B cell (primary cell): Measurements from ENCODE around the gene FAM3A. TPM values are rescaled to one million over a fixed set of nuclear protein-coding genes. Genes with fewer than 3 reads are reported as not detected.

Experiments
- ATAC-seq: fragments of 200-7000 bp; cut with Tn5 transposase; one replicate; pipeline ENCODE4 v1.10.0; 2021; ENCODE audit warnings: low read depth, mild to moderate bottlenecking, moderate number of reproducible peaks, moderate library complexity
- CTCF ChIA-PET: fragments of 350-600 bp; sonication (Branson Sonifier 250); formaldehyde crosslinking; loops from one replicate; lab custom pipeline; 2021; ENCODE audit warnings: antibody characterized with exemption, inconsistent platforms; lab: Charles Lee
- POLR2A ChIA-PET: fragments of 350-600 bp; sonication (Branson Sonifier 250); formaldehyde crosslinking; loops from one replicate; lab custom pipeline; 2021; ENCODE audit warnings: antibody characterized with exemption; lab: Charles Lee
- DNase-seq: peaks from one replicate; pipeline ENCODE4 v3.0.0; 2013
- H2AFZ ChIP-seq: 2 replicates; pipeline ENCODE4 v1.6.1; 2012; ENCODE audit warnings: mild to moderate bottlenecking, low read depth, low read length; ENCODE audit not compliant: insufficient read depth, poor library complexity, severe bottlenecking
- H3K27ac ChIP-seq, 2 donors: 1 replicate in 1 of 2; 2 replicates in 1 of 2; pipeline ENCODE4 v1.5.1; 2012 to 2013; ENCODE audit warnings: low read length in 2 of 2, mild to moderate bottlenecking in 2 of 2, moderate library complexity in 1 of 2
- H3K27me3 ChIP-seq, 4 experiments: fragments of 200-600 bp in 1 of 4; sonication (generic) in 1 of 4; replicated peaks in 1 of 4; 1 replicate in 2 of 4; 2 replicates in 2 of 4; pipeline versions ENCODE4 v1.6.1 to v1.7.0; 2013 to 2016; ENCODE audit warnings: low read length in 3 of 4, mild to moderate bottlenecking in 2 of 4, mixed read lengths in 1 of 4, moderate library complexity in 1 of 4; ENCODE audit not compliant: insufficient read depth in 4 of 4, control insufficient read depth in 3 of 4; ENCODE audit errors: control extremely low read depth in 1 of 4
- H3K36me3 ChIP-seq, 2 experiments: replicated peaks in 1 of 2; 1 replicate in 1 of 2; 2 replicates in 1 of 2; pipeline versions ENCODE4 v1.6.1 to v1.7.1; 2013; ENCODE audit warnings: low read length in 1 of 2; ENCODE audit not compliant: insufficient read depth in 2 of 2, control insufficient read depth in 1 of 2; ENCODE audit errors: control extremely low read depth in 1 of 2, extremely low read depth in 1 of 2
- H3K4me1 ChIP-seq, 2 donors: fragments of 200-600 bp in 1 of 2; sonication (generic) in 1 of 2; 1 replicate in 1 of 2; 2 replicates in 1 of 2; pipeline versions ENCODE4 v1.5.1 to v1.6.1; 2013 to 2017; ENCODE audit warnings: low read length in 2 of 2; ENCODE audit not compliant: control insufficient read depth in 2 of 2, insufficient read depth in 2 of 2
- H3K4me2 ChIP-seq: replicated peaks from 2 replicates; pipeline ENCODE3; 2012; ENCODE audit warnings: mild to moderate bottlenecking, low read depth, low read length; ENCODE audit not compliant: poor library complexity, severe bottlenecking
- H3K4me3 ChIP-seq, 5 experiments: fragments of 200-600 bp in 1 of 5; sonication (generic) in 1 of 5; 1 replicate in 3 of 5; 2 replicates in 2 of 5; pipeline versions ENCODE4 v1.5.1 to v1.7.0; 2011 to 2016; ENCODE audit warnings: low read length in 4 of 5, mild to moderate bottlenecking in 4 of 5, low read depth in 2 of 5, control low read depth in 1 of 5, moderate library complexity in 1 of 5; ENCODE audit not compliant: insufficient read depth in 1 of 5; ENCODE audit errors: control extremely low read depth in 1 of 5, extremely low read depth in 1 of 5
- H3K79me2 ChIP-seq: fragments of 200-600 bp; sonication (generic); one replicate; pipeline ENCODE4 v1.6.0; 2016; ENCODE audit warnings: low read length; ENCODE audit not compliant: control insufficient read depth, insufficient read depth
- H3K9ac ChIP-seq: fragments of 200-600 bp; sonication (generic); 2 replicates; pipeline ENCODE4 v1.6.1; 2017; ENCODE audit warnings: mild to moderate bottlenecking, low read length, moderate library complexity
- H3K9me3 ChIP-seq, 3 donors: one replicate each; pipeline versions ENCODE4 v1.6.1 to v1.7.1; 2013; ENCODE audit warnings: low read length in 2 of 3; ENCODE audit not compliant: control insufficient read depth in 2 of 3, insufficient read depth in 1 of 3; ENCODE audit errors: control extremely low read depth in 1 of 3
- H4K20me1 ChIP-seq: 2 replicates; pipeline ENCODE4 v1.6.0; 2012; ENCODE audit warnings: mild to moderate bottlenecking, low read length; ENCODE audit not compliant: insufficient read depth, control insufficient read depth, poor library complexity, severe bottlenecking
- H3K27ac Mint-ChIP-seq: one replicate; pipeline ENCODE4 v1.8.0; 2021; ENCODE audit warnings: mixed read lengths
- H3K27me3 Mint-ChIP-seq: one replicate; pipeline ENCODE4 v1.8.0; 2021; ENCODE audit warnings: mixed read lengths
- H3K4me1 Mint-ChIP-seq: one replicate; pipeline ENCODE4 v1.8.0; 2021; ENCODE audit warnings: mixed read lengths
- H3K4me3 Mint-ChIP-seq: one replicate; pipeline ENCODE4 v1.8.0; 2021; ENCODE audit warnings: mixed read lengths
- H3K9me3 Mint-ChIP-seq: one replicate; pipeline ENCODE4 v1.8.0; 2022; ENCODE audit warnings: mixed read lengths; ENCODE audit not compliant: insufficient read depth
- EZH2 ChIP-seq: IDR thresholded peaks from 2 replicates; pipeline ENCODE4 v1.6.1; 2012; ENCODE audit warnings: borderline replicate concordance, low read depth, mild to moderate bottlenecking, moderate library complexity, low read length; ENCODE audit not compliant: insufficient read depth, poor library complexity, severe bottlenecking
- WGBS: methylation state at CpG from one replicate; pipeline ENCODE4 v1.1.5; 2013; ENCODE audit warnings: missing lambda C conversion rate; ENCODE audit not compliant: insufficient coverage; 5-methylcytosine and 5-hydroxymethylcytosine counted together
- intact Hi-C: fragments of 100-400 bp; cut with micrococcal nuclease; formaldehyde crosslinking; loops from one replicate; pipeline ENCODE4 v1.10.0; 2022
- polyA plus RNA-seq: library from polyadenylated mRNA; depleted of rRNA; stranded (reverse); fragments of >200 nt; gene quantifications from 2 replicates; pipeline ENCODE4 v1.2.3, GENCODE V29; 2012
- total RNA-seq, 2 donors: library from RNA; stranded (reverse); fragments of 120-200 nt in 1 of 2; gene quantifications; 1 replicate in 1 of 2; 2 replicates in 1 of 2; pipeline versions ENCODE4 v1.2.3 to v1.2.4, GENCODE V29; 2013 to 2022
- TF ChIP-seq, protein P1 (sequence below): fragments of 200-600 bp; IDR thresholded peaks from one replicate; pipeline ENCODE4 v1.8.0; 2022; ENCODE audit warnings: antibody characterized with exemption, mild to moderate bottlenecking

The FAM3A gene
- total and polyA plus RNA-seq, 2 donors (not counting 1 experiment from before 2014, with no cell fraction given) = 39.6 to 59.4 TPM

DNA sequence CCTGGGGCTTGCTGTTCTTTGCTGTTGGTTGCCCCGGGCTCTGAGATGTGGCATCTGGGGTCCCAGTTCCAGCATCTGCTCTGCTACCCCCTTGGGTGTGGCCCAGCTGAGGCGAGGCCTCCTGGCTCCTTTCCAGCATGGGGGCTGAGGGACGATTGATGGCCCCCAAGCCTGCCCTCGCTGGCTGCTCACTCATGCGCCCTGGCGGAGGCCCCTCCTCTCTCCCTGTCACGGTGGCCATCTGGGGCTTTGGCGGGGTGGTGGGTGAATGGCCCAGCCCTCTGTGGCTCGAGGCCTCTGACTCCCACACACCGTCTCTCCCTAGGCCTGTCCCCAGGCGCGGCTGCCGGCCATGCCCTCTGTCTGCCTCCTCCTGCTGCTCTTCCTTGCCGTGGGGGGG is 56.2 kb downstream of the FAM3A start:
- Histone ChIP-seq H3K27me3 (no peaks in the 10 kb centered on the region), H3K9ac (no peak overlapping the region), H3K4me3 (no peak overlapping the region), H3K27ac (no peak overlapping the region), H4K20me1 (no peaks in the 10 kb centered on the region), H3K4me1 (peaks cover 6 to 18% of the 10 kb centered on the region in 2 donors), H2AFZ (no peak overlapping the region), H3K4me2 (peak overlapping the region; percentile 85), H3K36me3 (peaks cover 0 to 8% of the 10 kb centered on the region in 2 experiments), H3K79me2 (peaks cover 22% of the 10 kb centered on the region), H3K9me3 (no peaks in the 10 kb centered on the region)
- DNase-seq (no peak), ATAC-seq (no peak)
- POLR2A ChIA-PET = interaction anchor here (1.3 to 2.2 kb wide), 3 partner anchors 17 to 62 kb away, joined by 3 to 7 read pairs (median 6); partner anchors contain the start of genes RPL10 and TAFAZZIN
- CTCF ChIA-PET = interaction anchor here (1.2 kb wide), 1 partner anchor 8 kb away, joined by 3 read pairs; no protein-coding TSS in a partner anchor
- TF ChIP-seq EZH2 = no peak
- TF ChIP-seq, protein P1, sequence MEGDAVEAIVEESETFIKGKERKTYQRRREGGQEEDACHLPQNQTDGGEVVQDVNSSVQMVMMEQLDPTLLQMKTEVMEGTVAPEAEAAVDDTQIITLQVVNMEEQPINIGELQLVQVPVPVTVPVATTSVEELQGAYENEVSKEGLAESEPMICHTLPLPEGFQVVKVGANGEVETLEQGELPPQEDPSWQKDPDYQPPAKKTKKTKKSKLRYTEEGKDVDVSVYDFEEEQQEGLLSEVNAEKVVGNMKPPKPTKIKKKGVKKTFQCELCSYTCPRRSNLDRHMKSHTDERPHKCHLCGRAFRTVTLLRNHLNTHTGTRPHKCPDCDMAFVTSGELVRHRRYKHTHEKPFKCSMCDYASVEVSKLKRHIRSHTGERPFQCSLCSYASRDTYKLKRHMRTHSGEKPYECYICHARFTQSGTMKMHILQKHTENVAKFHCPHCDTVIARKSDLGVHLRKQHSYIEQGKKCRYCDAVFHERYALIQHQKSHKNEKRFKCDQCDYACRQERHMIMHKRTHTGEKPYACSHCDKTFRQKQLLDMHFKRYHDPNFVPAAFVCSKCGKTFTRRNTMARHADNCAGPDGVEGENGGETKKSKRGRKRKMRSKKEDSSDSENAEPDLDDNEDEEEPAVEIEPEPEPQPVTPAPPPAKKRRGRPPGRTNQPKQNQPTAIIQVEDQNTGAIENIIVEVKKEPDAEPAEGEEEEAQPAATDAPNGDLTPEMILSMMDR = no peak
- Mint-ChIP-seq H3K27ac (peak overlapping the region; percentile 20), H3K4me3 (peak overlapping the region; percentile 59), H3K27me3 (no peaks in the 10 kb centered on the region), H3K9me3 (no peaks in the 10 kb centered on the region), H3K4me1 (peaks cover 14% of the 10 kb centered on the region)
- intact Hi-C loops = loop anchor here (5.0 kb wide), 3 partner anchors 32 to 57 kb away; partner anchors contain the start of genes FAM3A, SLC10A3 and TAFAZZIN
- 83% methylated on average over 5 of the region's 14 CpGs for WGBS
